ENCODE measurements around the gene AMZ1.

- TF ChIP-seq CTCF (IDR thresholded peaks at IDR 0.05; ENCODE audit: borderline replicate concordance, extremely low read depth, low read length, poor library complexity, severe bottlenecking) = no peak
- no peak for TF ChIP-seq EZH2 (IDR thresholded peaks at IDR 0.05; ENCODE audit: borderline replicate concordance, low read depth, low read length, severe bottlenecking)
Measured at GRCh38 chr7:2721842-2722241, 33.8 kb downstream of the AMZ1 start.
